ENCODE results near the gene TSPAN12.
"Not testable (repeated sequence)": the region's sequence is repeated elsewhere in the genome, so short reads cannot be mapped to it uniquely, and the experiment has no call there.

Gene TSPAN12

DNA sequence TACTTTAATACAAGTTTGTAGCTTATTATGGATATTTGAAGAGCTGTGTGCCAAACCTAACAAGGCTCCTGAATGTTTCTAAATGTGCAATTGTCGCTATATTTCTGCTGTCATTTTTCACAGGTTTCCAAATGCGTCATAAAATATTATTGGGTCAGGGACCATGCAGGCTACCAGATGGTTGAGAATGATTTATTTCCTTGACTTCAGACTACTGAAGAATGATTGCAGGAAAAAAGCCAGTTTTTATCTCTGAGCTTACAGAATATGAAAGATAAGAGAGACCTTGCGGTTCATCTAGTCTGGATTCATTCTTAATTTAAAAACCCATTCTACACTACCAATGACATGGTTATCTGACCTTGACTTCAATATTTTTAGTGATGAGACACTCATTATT, 55.2 kb downstream of the TSPAN12 start:
- DNase-seq = no peak

DNA sequence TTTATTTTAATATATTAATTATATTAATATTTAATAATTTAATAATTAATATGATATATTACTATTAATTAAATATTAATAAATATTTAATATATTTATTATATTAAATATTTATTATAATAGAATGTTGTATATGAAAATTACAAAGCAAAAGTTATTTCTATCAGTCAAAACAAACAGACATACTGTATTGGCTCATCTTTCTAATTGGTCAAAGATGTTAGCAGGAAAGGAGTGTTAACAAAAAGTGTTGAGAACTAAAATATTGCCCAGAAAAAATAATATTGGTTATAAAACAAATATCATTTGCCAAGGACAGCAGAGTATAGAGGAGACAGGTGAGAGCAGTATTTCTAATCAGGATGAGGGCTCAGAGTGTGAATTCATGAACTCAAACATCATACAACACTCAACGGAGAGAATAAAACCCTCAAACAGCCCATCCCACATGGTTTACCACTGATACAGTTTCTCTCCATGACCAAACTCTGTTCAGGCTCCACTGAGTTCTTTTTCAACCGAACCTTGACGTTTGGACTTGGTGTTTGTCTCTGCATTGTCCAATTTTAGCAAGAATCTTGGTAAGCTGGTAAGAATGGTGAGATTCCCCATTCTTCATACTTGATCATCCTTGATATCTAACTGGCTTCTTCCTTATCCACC, 58.0 kb downstream of the TSPAN12 start:
- DNase-seq = no peak

- no peak for DNase-seq
Measured at GRCh38 chr7:120799147-120799546, 58.8 kb downstream of the TSPAN12 start.

GRCh38 chr7:120797026-120797645, 60.8 kb downstream of the TSPAN12 start:
- DNase-seq = no peak

GRCh38 chr7:120794106-120794729, 63.7 kb downstream of the TSPAN12 start:
- DNase-seq = no peak

DNA sequence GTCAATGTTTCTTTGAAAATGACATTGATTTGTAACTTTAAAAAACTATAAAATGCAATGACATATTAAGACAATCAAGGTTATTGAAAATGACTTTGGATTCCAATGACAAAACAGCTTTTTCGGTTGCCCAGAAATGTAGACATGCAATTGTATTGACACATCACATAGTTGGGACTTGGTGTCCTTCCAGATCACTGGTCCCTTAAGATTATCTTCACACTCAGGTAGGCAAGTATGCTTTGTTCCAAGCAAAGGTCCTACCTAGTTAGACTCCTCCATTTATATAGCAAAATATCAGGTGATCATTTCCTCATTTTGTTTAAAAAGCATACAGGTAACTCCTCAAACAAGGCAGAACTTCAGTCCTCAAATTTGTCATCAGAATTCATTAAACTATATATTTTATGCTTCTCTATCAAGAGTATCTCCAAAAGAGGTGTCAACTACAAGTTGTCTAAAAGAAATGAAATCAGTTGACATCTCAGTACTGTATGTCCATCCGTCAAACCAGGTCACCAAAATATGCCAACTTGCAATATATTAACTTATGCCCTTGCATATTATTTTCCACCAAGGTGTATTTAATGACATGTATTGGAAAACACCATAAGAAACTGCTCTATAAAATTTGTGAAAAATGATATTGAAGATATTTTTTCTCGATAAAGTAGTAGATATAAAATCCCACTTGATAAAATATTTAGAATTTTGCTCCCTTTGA, 64.6 kb downstream of the TSPAN12 start:
- peak; percentile 11 for DNase-seq

- DNase-seq = no peak
Measured at GRCh38 chr7:120792861-120793130, 65.1 kb downstream of the TSPAN12 start.

GRCh38 chr7:120792091-120792860, 65.7 kb downstream of the TSPAN12 start:
- peak; percentile 59 for DNase-seq

GRCh38 chr7:120785095-120785494, 72.8 kb downstream of the TSPAN12 start:
- DNase-seq = no peak

GRCh38 chr7:120783721-120784120, 74.2 kb downstream of the TSPAN12 start:
- DNase-seq = no peak

DNA sequence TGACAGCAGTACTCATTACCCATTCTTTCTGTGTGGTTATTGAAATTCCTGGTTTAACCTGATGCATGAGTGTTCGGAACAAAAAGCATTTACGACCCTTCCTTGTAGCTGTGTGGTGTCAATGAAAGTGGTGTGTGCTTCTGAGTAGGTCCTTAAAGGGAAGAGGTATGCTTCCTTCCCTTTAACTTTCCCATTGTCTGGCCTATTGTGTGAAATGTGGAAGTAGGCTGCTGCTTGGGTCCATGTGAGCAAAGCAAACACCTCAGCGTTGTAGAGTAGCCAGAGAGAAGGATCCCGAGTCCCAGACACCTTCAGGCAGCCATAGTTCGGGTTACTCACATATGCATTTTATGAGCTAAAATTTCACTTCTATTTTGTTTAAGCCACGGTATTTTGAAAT, 74.7 kb downstream of the TSPAN12 start:
- DNase-seq = no peak

- DNase-seq = not testable (repeated sequence)
Measured at GRCh38 chr7:120781924-120782323, 76.0 kb downstream of the TSPAN12 start.

- no peak for DNase-seq
Measured at GRCh38 chr7:120780938-120781337, 77.0 kb downstream of the TSPAN12 start.

DNA sequence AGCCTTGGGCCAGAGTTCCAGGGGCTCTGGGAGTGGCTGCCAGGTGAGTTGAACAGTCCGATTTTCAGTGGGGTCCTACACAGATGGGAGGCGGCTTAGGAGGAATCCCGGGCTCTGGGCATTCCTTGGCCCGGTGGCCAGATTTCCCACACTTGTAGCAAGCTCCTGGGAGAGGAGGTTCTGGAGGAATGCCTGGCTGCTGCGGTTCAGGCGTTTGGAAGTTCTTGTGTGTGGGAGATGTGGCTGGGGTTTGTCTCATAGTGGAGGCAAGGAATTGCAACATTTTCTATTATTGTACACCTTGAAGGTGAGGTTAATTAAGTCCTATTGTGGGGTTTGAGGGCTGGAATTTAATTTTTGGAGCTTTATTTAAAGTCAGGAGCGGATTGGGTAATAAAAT, 77.5 kb downstream of the TSPAN12 start:
- DNase-seq = peak; percentile 8

DNA sequence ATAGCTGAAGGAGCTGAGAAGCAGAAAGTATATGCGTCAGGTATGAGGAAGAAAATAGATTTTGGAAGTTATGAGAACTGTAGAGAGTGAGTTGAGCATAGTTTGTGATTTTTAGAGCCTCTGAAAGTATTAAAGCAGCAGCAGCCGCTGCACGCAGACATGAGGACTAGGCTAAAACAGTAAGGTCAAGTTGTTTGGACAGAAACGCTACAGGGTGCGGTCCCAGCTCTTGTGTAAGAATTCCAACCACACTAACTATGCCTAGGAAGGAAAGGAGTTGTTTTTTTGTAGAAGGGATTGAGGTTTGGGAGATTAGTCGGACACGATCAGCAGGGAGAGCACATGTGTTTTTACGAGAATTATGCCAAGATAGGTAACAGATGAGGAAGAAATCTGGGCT, 78.9 kb downstream of the TSPAN12 start:
- DNase-seq = not testable (repeated sequence)

- no peak for DNase-seq
Measured at GRCh38 chr7:120775755-120776154, 82.2 kb downstream of the TSPAN12 start.

DNA sequence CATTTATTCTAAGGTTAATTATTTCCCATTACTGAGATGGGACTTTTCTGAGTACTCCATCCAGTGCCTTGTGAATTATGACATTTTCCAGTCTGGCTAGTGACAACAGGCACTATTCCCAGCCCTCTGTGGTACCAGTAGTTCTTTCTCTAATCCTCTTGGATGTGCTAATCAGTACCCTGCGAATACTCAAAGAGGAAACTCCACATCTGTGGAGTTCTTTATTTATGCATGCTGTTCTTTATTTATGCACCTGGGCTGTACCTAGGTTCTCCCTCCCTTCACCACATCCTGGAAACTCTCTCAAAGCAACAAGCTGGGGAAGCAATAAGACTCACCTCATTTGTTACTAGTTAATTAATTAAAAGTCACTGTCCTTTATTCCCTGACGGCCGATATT, 83.5 kb downstream of the TSPAN12 start:
- no peak for DNase-seq

DNA sequence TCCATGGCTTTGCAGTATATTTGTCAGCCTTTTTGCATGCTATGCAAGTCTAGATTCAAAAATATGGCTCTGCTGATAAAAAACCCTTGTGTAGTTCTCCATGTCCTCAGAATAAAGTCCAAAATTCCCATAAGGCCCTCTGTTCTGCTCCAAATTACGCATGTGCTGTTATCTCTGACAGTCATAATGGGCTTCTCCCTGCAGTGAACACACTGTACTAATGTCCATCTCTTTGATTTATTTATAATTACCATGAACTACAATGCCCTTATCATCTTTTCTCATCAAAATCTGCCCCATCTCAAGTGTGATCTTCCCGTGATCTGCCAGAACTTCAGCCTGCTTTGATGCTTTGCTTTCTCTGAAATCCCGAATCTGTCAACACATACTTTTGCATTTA, 87.7 kb downstream of the TSPAN12 start:
- no peak for DNase-seq

- DNase-seq = no peak
Measured at GRCh38 chr7:120760851-120761250, 97.1 kb downstream of the TSPAN12 start.

- no peak for DNase-seq
Measured at GRCh38 chr7:120760050-120760449, 97.9 kb downstream of the TSPAN12 start.

DNA sequence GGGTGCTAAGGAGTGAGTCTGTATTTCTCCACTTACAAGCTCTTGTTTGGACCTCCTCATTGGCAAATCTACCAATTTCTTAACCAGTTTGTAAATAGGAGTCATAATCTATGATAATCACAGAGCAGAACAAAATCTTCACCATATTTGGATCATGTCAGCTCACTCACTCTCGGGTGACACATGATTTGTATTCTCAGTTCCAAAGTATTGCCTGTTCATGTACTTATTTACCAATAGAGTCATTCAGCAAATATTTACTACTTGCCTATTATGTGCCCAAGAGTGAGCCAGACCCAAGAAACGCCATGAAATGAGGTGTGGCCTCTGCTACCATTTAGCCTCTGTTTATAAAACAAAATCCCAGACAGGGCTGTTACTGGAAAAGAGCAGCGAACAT, 114.8 kb downstream of the TSPAN12 start:
- no peak for DNase-seq

DNA sequence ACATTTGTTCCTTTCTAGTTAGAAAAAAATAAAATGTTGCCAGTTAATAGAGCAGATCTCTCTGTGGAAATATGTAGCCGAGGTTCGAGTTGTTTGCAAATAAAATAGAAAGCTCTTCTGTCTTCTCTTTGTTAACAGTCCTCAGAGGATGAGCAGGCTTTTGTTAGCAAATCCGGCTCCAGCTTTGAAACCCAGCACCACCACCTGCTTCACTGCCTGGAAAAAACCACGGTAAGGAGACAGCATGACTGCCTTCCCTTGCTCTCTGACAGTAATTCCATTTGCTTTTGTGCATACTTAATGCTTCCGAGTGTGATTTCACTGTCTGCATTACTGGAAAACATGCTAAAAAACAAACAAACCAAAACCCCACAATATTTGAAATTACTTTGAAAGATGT, 115.6 kb downstream of the TSPAN12 start:
- DNase-seq = no peak

DNA sequence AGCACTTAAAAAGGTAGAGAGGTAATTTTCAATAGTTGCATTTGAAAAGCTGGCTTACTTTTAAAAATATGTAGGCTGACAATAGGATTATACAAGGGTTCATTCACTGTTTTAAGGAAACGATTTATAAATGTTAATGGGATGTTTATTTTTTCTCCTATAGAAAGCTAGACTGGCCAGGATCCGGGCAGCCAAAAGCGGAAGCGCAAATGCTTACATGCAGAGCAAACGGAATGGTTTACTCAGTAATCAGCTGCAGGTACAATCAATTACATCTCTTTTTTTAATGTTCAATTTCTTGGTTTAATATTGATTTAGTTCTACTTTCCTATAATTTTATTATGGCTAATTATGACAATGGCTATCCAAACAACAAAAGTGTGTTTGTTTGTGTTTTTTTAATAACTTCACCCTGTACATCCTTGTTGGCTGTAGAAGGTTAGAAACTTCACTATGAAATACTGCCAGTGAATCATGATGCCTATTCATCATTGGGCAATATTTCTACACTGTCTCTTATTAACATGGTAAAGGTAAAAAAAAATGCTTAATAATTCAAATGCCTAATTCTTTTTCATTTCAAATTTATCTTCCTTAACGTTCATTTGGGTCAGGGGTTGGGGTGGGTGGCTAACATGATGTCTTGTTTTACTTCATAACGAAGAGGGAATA, 116.4 kb downstream of the TSPAN12 start:
- no peak for DNase-seq
